Retina (tissue), 1 donor: Measurements from ENCODE around the gene AHNAK.
"Not testable (repeated sequence)": the region's sequence is repeated elsewhere in the genome, so short reads cannot be mapped to it uniquely, and the experiment has no call there.

ENCODE experiments used
- DNase-seq: peaks from one replicate; pipeline ENCODE4 v3.0.0-alpha.2; 2016

The AHNAK gene

DNA sequence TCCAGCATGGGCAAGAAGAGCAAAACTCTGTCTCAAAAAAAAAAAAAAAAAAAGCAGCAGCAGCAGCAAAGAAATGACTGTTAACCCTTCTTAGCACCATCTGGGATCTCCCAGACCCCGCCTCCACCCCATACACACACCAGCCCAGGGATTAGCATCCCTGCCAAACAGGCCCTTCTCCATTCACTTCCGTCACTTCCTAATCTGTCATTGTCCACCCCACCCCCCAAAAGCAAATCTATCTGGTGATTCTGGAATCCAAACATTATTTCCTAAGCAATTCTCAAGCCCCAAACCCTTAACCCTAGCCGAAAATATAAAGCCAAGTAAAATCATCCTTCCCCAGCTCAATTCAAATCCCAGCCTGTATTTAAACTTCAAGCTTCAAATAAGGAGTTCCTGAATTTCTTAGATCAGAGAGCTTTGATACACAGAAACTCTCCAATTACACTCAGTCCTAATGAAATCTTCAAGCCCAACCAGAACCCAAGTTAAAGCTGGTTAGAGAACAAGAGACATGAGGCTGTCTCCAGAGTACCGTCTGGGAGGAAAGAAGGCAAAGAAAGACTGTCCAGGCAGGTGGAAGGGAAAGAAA lies 6.0 kb upstream of the AHNAK start:
- DNase-seq, result peak; percentile 33

DNA sequence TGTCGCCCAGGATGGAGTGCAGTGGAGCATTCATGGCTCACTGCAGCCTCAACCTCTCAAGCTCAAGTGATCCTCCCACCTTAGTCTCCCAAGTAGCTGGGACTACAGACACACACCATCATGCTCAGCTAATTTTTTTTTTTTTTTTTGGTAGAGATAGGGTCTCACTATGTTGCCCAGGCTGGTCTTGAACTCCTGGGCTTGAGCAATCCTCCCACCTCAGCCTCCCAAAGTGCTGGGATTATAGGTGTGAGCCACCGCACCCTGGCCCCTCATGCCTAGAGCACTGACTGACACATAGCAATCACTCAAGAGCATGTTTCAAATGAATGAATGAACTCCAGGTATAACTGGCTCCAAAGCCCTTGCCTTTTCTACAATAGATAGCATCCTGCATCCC lies 3.9 kb upstream of the AHNAK start:
- not testable (repeated sequence) for DNase-seq

DNA sequence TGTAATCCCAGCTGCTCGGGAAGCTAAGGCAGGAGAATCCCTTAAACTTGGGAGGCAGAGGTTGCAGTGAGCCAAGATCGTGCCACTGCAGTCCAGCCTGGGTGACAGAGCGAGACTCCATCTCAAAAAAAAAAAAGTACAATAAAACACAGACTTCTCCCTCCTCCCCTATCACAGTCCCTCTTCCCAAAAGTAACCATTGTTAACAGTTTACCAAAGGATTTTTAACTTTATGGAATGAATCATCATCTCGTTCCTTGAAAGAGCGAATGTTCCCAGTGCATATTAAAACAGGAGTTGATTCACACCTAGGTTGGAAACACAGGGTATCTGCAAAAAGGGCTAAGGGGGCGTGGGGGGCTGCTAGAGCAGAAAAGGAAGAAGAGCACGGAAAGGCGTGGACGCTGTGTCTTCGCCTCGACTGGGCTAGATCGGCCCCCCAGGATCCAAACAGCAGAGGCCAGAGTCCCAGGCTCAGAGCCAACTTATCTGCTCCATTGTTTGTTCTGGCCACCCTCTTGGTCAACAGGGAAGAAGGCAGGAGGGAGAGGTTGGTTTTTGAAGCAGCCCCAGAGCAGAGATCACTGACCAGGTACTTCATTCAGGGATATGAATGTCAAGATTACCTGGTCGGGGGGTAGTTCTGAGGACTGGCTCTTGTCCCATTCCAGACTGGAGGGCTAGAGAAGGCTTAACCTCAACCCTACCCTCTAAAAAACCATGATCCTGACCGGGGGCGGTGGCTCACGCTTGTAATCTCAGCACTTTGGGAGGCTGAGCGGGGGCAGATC lies 2.1 kb upstream of the AHNAK start:
- DNase-seq, result no peak

DNA sequence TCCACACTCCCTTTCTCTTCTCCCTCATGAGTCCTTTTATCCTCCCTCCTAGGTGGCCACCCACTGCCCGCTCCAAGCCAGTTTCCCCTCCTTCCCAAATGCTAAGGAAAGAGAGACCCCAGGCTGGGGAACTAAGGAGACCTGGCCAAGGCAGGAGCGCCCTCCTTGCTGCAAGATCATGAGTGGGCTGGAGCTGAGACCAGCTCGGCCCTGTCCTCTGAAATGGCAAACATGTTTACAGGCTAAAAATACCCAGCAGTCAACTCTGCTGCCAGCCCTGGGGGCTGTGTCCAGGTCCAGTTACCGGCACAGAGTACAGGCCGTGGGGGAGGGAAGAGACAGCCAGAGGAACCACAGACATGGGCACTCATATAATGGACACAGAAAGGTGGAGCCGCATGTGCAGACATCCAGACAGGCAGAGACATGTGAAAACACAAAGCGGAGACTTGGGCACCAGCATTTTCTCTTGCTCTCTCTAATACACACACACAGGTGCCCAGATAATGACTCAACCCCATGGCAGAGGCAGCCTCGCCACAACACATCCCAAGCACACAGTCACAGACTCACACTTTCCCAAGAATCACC lies 1.2 kb upstream of the AHNAK start:
- no peak for DNase-seq

DNA sequence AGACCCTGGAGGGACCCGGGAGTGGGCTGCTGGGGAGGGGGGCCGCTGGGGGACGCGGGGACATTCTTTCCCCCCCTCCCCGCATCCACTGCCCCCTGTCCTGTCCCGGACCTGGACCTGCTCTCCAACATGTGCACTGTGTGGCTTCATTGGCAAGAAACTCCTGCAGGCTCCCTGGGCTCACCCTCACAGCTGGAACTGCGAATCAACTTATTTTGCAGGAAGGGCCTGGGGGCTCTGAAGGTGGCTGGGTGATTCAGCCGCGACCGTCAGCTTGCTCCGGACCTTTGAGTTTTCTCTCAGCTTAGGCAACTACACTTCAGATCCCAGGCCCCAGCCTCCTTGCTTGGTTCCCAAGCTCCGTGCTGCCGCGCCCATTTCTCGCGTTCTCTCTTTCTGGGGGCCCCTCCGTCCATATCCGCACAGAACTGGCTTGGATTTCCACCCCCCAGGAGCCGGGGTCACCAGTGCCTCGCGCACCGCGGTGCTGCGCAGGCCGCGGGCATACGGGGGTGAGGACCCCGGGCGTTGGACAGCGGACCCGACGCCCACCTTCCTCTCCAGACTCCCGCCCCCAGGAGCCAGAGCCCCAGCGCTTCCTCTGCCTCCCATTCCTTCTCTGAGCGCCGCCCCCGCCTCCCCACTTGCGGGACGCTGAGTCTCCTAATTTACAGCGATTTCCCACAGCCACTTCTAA lies 471 bp upstream of the AHNAK start:
- DNase-seq, result peak; percentile 51

DNA sequence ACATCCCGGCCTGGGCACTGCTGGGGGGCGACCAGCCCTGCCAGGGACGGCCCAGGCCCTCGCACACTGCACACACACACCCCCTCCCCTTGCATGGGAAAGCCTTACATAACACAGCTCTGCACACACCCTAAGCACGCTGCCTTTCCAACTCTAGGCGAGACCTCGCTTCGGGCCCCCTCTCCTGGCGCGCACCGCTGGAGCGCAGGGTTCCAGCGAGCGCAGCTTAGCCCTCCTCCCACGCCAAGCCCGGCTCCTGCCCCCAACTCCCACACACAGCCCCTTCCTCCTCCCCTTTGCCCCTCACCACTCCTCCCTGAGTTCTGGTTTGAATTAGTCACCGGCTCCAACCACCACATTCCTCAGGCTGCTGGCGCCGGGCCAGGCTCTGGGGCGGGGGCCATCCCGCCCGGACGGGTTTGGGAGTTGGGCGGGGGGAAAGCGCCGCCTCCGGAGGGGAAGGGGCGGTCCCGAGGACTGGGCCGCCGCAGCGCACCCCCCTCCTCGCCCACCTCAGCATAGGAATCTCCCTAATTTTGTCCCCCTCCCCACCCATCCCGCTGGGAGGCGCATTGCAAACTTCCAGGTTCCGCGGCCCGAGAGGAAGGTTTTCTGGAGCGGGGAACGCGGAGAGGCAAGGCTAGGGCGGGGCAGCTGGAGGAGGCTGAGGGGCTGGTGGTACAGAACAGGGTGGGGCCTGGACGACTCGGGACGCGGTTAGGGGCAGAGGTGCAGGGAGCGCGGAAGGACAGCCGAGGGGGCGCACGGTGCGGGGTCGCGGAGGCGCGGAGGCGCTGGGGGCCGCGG lies 966 bp downstream of the AHNAK start:
- DNase-seq, result peak; percentile 72

DNA sequence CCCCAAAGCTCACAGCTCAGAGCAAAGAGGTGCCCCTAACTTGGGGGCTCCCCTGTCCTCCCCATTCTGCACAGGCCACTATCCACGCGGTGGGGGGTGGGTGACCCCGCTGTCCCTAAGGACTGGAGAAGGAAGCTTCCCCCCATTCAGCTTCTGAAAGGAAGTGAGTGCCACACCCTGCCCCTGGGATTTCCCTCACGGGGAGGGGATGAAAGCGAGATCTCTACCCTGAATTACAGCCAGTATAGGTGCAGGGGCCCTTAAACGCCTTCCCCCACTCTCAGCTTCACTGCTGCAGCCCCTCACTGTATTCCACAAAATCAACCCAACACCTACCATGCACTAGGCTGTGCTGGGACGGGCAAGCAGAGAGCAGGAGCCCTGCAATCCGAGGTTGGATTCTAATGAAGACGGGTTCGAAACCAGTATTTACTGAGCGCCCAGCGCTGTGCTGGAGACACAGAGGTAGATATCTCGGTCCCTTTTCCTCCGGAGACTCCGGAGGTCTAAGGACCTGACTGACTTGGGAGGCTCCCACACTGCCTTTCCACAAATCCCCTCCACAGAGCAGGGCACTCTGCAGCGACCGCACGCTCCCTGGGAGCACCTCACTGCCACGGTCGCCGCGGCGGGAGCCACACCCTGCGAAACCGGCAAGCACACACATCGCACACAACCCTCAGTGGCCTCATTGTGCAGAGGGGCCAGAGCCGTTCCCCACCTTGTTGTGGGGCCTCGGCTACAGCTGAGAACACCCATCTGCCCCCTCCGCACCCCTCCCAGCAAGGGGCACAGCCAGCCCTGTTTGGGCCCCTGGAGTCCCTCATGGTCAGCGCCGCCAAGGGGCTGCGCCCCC lies 1.8 kb downstream of the AHNAK start:
- no peak for DNase-seq

DNA sequence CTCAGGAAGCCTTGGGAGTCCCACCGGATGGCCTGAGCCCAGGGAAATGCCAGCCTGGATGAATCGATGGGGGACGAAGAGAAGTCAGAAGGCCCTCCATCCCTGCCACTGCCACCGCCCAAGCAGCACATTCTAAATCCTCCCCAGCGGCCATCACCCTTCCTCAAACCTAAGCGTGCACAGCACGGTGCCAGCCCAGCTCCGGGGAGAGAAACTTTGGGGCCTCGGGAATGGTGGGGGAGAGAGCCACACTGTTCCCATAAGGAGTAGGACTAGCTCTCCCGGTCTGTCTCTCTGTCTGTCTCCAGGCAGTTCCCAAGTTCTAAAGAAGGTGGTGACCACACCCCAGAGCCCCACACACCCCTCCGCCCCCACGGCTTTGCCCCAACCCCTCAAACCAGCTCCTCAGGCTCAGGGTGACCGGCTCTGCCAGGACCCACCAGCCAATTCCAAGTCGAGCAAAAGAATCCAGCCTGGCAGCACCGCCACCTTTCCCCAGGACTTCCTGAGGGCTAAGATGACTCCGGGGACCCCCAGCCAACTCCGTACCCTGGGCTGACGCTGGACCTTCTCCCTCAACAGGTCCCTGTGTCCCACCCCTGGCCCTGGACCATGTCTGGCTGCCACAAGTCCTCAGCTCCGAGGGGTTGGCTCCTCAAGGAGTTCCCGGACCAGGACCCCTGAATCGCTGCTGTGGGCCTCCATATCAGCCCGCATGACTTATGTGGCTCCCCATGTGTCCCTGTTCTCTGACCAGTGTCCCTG lies 2.7 kb downstream of the AHNAK start:
- DNase-seq, result no peak

DNA sequence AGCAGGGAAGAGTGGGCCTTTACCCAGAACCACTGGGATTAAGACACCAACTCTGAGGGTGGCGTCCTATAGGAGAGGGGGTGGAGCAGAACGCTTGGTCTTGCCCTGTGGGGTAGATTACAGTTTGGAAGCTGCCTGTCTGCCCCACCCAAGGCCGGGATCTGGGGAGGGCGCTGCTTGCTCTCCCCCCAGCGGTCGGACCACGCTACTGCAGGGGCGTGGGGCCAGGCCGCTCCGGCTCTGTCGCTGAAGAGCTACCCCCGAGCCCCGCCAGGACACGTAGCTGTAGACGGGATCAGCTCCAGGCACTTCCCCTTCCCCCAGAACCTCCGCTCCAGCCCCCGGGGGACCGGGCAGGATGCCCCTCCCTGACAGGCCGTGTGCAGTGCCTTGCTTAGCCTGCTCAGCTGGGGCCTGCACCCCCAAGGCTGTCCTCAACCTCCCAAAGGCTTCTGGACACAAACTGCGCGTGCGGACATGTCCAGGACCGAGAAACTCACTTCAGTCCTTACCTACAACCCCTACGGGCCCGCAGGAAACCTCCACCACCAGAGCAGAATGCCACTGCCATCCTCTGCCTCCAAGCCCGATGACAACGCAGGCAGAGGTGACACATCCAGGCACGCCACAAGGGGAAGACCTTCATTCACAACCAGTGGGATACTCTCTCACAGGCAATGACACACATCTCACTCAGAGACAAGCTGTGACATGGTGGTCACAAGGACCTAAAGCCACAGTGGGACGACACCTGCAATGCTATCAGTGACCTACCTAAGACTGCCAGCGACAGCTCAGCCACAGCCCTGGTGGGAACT lies 3.6 kb downstream of the AHNAK start:
- DNase-seq, result peak; percentile 89

DNA sequence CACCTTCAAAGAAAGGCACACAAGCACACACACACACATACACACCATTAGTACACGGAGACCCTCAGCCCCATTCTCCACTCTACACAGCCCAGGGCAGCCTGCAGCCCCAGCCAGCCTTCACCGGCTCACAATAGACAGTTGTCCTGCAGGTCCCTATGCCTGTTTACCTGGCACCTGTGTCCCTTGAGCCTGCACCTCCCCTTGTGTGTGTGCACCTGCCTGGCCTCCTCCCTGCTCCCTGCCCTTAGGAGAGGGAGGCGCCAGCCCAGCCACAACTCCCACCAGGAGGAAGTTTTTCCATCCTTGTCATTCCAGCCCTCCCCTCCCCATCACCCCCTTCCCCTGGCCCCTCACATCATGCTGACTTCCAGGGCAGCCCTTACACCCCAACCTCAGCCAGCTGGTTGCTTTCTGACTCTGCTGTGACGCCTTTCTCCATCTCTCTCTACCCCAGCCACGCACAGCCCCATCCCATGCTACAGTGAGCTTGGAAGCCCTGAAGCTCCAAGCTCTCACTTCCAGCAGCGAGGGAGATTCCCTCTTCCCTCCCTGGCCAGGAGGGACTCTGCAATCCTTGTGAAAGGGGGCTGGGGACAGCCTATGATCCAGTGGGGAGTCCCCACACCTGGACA lies 4.4 kb downstream of the AHNAK start:
- no peak for DNase-seq

DNA sequence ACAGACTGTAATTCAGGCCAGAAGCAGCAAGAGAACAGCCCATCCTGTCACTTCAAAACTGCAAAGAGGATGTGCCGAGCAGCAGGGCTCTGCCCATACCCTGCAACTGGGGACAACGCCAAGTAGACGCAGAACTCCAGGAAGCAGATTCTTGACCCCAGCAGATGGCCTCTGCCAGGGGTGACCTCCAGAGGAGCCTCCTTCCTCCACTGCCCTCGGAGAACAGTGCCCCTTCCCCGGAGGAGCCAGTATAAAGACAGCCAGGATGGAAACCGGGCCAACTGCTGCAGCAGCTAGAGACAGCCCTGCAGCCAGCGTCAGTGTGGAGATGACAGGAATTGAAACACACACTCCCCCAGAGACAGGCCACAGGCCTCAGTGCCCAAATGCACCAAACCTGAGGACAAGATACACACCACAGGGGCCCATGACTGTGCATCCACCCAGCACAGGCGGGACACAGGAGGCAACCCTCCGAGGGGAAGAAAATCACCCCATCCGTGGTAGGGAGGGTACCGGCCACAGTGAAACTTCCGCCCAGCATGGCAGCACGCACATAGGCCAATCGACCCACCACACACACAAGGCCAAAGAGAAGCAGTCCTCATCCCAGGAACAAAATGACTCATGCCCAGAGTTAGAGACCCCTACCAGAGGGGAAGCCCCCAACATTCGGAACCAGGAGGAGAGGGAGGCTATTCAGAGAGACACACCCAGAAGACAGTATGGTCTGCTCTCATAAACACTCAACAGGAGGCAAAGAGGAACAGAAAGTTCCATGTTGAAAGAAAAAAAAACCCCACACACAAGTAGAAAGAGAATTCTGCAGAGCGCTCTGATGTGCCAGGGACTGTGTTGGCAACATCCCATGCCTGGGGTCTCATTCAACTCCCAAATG lies 5.6 kb downstream of the AHNAK start:
- DNase-seq, result no peak

DNA sequence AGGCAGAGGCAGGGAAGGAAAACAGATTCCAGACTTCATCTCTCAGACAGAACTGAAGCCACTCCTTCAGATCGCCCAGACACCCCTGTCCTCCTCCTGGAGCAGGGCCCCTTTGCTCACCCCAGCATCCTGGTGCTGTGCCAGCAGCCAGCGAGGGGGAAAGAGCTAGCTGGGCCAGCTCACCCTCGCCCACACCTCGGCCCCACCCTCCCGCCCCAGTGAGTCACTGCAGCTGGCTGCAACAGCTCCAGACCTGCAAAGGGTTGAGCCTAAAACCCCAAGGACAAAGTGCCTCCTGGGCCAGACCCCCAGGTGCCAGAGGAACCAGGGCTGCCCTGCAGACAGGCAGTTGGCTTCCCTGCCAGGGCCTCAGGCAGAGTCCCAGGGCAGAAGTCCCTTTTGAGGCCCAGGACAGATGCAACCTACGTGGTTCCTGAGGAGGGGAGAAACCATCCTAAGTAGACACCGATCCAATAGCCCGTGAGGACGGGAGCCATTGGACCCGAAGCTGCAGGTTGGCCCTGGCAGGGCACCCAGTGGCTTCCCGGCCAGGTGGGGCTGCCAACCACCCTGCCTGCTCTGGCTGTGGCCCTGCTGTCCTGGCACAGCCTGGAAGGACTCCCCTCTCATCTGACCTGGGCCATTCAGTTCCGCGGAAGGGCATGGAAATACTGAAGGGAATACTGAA lies 7.2 kb downstream of the AHNAK start:
- no peak for DNase-seq

DNA sequence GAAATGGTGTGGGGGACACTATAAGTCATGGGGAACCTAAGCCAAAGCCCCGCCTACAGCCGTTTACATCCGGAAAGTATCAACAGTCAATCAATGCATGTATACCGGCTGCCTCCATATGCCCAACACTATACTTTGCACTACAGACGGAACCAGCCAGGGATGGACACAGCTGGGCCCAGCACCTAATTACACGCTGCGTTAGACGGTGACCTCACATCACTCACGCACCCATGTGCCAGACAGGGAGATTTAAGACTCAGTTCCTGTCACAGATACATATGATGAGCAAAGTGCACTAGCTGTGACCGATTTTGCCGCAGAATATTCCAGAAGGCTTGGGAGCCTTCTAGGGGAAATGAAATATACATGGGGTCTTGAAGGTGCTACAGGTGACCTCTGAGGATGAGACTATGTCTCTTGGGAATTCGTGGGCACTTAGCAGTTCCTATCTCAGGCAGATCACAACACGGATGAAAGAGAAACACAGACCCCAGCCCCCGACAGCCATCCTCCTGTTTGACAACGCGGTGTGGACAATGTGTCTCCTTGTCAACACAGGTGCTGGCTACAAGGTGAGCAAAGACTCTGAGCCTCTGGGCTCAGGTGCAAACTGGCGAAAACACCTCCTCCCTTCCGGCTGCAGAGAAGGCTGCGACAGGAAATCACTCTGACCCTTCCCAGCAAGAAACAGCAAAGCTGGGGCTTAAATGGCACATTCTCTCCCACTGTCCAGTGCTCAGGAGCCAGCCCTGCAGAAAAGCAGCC lies 8.0 kb downstream of the AHNAK start:
- peak; percentile 36 for DNase-seq

DNA sequence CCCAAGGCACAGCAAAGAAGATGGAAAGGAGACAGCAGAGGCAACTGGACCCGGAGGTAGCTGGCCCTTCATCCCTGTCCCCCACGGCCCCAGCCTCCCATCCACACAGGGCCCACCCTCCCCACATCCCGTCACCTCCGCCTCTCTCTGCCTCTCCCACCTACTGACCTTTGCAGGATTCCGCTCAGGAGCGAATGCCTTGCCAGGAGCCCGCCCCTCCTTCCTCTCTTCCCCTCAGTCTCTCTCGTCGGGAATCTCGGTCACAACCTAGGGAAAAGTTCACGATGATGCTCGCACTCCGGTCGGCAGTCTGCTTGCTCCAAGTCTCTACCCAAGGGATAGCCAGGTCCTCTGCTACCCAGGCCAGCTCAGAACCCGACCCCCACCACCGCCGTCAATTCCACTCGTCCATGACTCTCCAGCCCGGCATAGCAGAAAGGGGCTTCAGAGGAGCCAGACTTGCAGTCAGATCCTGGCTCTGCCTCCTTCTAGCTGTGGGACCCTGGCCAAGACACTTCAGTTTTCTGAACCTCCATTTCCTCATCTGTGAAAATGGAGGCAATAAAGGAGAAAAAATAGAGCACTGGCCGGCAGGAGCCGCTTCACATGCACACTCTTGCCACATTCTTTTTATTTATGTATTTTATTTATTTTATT lies 10.2 kb downstream of the AHNAK start:
- DNase-seq, result no peak

DNA sequence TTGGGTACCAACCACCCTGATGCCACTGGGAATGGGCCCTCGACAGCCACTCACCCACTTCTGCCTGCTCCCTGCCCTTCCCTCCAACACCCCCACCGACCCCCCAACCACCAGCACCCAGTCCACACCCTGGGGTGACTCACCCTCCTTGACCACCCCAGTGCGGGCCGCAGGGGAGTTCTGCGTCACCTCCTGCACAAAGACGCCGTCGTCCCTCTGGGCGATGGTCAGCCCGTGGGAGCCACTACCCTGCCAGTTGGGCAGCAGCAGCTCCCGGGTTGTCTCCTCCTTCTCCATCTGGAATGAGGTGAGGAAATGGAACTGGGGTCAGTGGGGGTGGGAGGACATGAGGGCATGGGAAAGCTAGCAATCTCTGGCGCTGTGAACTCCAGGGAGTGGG lies 10.8 kb downstream of the AHNAK start:
- no peak for DNase-seq

DNA sequence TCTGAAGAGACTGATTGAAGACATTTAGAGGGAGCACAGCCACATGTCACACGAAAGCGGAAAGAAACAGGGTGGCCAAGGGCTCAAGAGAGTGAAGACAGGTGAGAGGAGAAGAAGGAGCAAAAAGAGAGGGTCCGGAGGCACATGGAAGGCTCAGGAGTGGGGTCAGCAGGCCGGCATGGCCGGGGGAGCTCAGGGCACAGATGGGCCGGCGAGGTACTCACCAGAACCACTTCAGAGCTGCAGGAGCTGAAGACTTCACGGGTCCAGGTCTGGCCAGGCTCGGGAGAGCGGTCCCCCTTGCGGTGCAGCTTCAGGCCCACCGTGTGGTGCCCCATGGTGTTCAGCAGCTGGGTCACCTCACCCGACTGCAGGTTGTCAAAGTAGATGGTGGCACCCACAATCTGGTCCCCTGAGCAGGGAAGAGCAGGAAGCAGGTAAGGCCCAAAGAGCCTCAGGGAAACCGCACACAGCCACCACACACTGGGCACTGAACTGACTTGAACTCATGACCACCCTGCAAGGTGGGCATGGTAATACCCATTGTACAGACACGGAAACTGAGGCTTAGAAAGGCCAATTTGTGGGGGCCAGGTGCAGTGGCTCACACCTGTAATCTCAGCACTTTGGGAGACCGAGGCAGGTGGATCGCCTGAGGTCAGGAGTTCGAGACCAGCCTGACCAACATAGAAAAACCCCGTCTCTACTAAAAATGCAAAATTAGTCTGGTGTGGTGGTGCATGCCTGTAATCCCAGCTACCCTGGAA lies 11.6 kb downstream of the AHNAK start:
- no peak for DNase-seq
